HEK293T (cell line): Measurements from ENCODE around the gene RAC2.

Experiments
- FOXM1 ChIP-seq: fragments of 450-650 bp; IDR thresholded peaks from 2 replicates; pipeline ENCODE4 v1.6.1; 2017; ENCODE audit warnings: mild to moderate bottlenecking, borderline replicate concordance
- HDGF ChIP-seq: fragments of 450-650 bp; IDR thresholded peaks from 2 replicates; pipeline ENCODE4 v1.6.1; 2017; ENCODE audit warnings: antibody characterized with exemption, borderline replicate concordance
- SUZ12 ChIP-seq: fragments of 450-650 bp; IDR thresholded peaks from 2 replicates; pipeline ENCODE4 v1.6.1; 2016; ENCODE audit warnings: mild to moderate bottlenecking

GRCh38 chr22:37186228-37186996 is 57.7 kb downstream of the RAC2 start:
- no peak for TF ChIP-seq SUZ12
- no peak for TF ChIP-seq HDGF
- TF ChIP-seq FOXM1 = no peak
